LNCAP (cell line): ENCODE measurements around the gene CTXN1.

Experiments used
- CTCF ChIP-seq: fragments of 450-650 bp; IDR thresholded peaks from 2 replicates; pipeline ENCODE4 v1.5.1; 2017; ENCODE audit warnings: mild to moderate bottlenecking

The CTXN1 gene

GRCh38 chr19:7899751-7900378, 26.1 kb downstream of the CTXN1 start:
- TF ChIP-seq CTCF: no peak

DNA sequence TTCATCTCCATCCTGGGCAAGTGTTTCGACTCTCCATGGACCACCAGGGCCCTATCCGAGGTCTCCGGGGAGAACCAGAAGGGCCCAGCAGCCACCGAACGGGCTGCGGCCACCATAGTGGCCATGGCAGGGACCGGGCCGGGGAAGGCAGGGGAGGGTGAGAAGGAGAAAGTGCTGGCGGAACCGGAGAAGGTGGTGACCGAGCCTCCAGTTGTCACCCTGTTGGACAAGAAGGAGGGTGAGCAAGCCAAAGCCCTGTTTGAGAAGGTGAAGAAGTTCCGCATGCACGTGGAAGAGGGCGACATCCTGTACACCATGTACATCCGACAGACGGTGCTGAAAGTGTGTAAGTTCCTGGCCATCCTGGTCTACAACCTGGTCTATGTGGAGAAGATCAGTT, 27.0 kb downstream of the CTXN1 start:
- TF ChIP-seq CTCF: no peak

DNA sequence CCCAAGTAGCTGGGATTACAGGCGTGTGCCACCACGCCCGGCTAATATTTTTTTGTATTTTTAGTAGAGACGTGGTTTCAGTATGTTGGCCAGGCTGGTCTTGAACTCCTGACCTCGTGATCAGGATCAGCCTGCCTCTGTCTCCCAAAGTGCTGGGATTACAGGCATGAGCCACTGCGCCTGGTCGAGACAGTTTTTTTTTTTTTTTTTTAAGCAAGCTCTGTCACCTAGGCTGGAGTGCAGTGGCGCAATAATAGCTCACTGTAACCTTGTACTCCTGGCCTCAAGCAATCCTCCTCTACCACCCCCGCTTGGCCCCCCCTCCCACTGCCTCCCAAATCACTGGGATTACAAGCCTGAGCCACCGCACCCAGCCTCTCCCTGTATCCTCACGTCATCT, 28.6 kb downstream of the CTXN1 start:
- no peak for TF ChIP-seq CTCF

DNA sequence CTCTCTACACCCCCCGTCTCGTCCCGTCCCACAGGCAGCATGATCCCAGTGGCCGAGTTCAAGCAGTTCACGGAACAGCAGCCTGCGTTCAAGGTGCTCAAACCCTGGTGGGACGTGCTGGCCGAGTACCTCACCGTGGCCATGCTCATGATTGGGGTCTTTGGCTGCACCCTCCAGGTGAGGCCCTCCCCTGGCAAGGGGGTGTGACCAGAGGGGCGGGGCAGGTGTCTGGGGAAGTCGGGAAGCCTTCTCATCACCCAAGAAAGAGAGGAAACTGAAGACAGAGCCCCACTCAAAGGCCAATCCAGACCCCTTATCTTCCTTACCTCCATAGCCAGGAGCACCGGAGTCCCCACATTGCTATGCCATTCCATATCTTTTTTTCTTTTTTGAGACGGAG, 30.4 kb downstream of the CTXN1 start:
- TF ChIP-seq CTCF: no peak

- no peak for TF ChIP-seq CTCF
Observed at GRCh38 chr19:7894612-7895309, 31.2 kb downstream of the CTXN1 start.

DNA sequence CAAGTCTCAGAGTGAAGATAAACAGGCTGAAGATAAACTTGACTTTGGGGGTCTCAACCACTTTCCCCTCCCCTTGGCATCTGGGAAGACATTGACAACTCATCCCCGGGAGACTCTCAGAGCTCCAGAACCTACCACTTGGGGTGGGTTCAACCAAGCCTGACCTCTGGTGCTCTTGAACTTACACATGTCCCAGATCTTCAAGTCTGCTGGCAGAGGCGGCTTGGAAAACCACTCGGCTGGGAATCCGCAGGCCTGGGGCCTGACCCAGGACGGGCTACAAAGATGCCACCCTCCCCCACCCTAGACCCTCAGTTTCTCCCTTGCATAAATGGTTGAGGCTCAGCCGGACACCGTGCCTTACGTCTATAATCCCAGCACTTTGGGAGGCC, 37.1 kb downstream of the CTXN1 start:
- no peak for TF ChIP-seq CTCF

GRCh38 chr19:7888145-7888825, 37.6 kb downstream of the CTXN1 start, which contains the start of gene LRRC8E:
Gene LRRC8E (plus strand): TSS chr19:7888510. CDS start chr19:7895604, 7,094 bp downstream.
- no peak for TF ChIP-seq CTCF
